Measurements from ENCODE around the gene MAPK10.

DNA sequence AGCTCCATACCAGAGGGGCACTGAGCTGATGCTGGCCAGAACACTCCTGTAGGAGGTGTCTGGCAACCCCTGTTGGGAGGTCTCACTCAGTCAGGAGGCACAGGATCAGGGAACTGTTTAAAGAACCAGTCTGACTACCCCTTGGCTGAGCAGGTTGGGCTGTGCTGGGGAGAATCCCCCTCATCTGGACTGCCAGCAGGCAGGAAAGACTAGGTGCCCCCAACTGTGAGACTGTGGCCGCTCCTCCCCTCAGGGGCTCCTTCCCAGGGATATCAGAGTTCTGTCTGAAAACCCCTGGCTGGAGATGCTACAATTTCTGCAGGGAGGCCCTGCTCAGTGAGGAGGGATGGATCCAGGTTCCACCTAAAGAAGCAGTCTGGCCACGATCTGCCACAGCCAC is 245.3 kb downstream of the MAPK10 start:
- TF ChIP-seq POLR2AphosphoS5 (IDR thresholded peaks at IDR 0.05; ENCODE audit: borderline replicate concordance, low read depth, low read length) (no peak), EZH2 (IDR thresholded peaks at IDR 0.05) (no peak), FOXP2 (optimal IDR thresholded peaks at IDR 0.05; ENCODE audit: control extremely low read depth, extremely low read length, insufficient read depth) (no peak)

Data from SK-N-MC (cell line).